DND-41 (cell line): Measurements from ENCODE around the gene NPR1.

ENCODE experiments used
- ATAC-seq: fragments of 200-7000 bp; cut with Tn5 transposase; 3 replicates; pipeline ENCODE4 v1.9.1; 2021; ENCODE audit warnings: low read depth; ENCODE audit not compliant: insufficient read depth
- DNase-seq: peaks from one replicate; pipeline ENCODE4 v3.0.0-alpha.2; 2020
- H2AFZ ChIP-seq: 2 replicates; pipeline ENCODE4 v1.6.0; 2012; ENCODE audit warnings: low read depth, low read length
- H3K27ac ChIP-seq: 2 replicates; pipeline ENCODE4 v1.5.1; 2012; ENCODE audit warnings: low read length, inconsistent platforms
- H3K27me3 ChIP-seq: fragments of 200-600 bp; sonication (generic); 2 replicates; pipeline ENCODE4 v1.6.0; 2012; ENCODE audit warnings: low read length, mild to moderate bottlenecking, inconsistent platforms; ENCODE audit not compliant: insufficient read depth, poor library complexity
- H3K36me3 ChIP-seq: 2 replicates; pipeline ENCODE4 v1.5.1; 2012; ENCODE audit warnings: low read length, inconsistent platforms; ENCODE audit not compliant: insufficient read depth
- H3K4me1 ChIP-seq: 2 replicates; pipeline ENCODE4 v1.5.1; 2012; ENCODE audit warnings: mild to moderate bottlenecking, low read length; ENCODE audit not compliant: insufficient read depth
- H3K4me2 ChIP-seq: 2 replicates; pipeline ENCODE4 v1.6.0; 2012; ENCODE audit warnings: mild to moderate bottlenecking, moderate library complexity, low read length, inconsistent platforms; ENCODE audit not compliant: insufficient read depth
- H3K4me3 ChIP-seq, 2 experiments: fragments of 200-600 bp in 1 of 2; shearing (Covaris generic) in 1 of 2; 2 replicates each; pipeline ENCODE4 v1.5.1; 2012 to 2016; ENCODE audit warnings: inconsistent platforms in 2 of 2, low read length in 2 of 2, mild to moderate bottlenecking in 2 of 2, low read depth in 1 of 2, moderate library complexity in 1 of 2
- H3K79me2 ChIP-seq: 2 replicates; pipeline ENCODE4 v1.6.0; 2012; ENCODE audit warnings: low read length, inconsistent platforms; ENCODE audit not compliant: insufficient read depth
- H3K9ac ChIP-seq: 2 replicates; pipeline ENCODE4 v1.6.0; 2012; ENCODE audit warnings: low read depth, mild to moderate bottlenecking, inconsistent platforms, low read length, moderate library complexity
- H3K9me3 ChIP-seq: 2 replicates; pipeline ENCODE4 v1.5.1; 2012; ENCODE audit warnings: low read length, moderate library complexity, mild to moderate bottlenecking, inconsistent platforms; ENCODE audit not compliant: insufficient read depth, severe bottlenecking
- H4K20me1 ChIP-seq: 2 replicates; pipeline ENCODE4 v1.6.0; 2012; ENCODE audit warnings: low read length; ENCODE audit not compliant: insufficient read depth
- EZH2 ChIP-seq: IDR thresholded peaks from 3 replicates; pipeline ENCODE4 v1.6.1; 2012; ENCODE audit warnings: borderline replicate concordance, low read depth, mild to moderate bottlenecking, moderate library complexity, low read length, inconsistent platforms; ENCODE audit not compliant: severe bottlenecking
- TF ChIP-seq, protein P1 (sequence below): IDR thresholded peaks from 2 replicates; pipeline ENCODE4 v1.5.1; 2012; ENCODE audit warnings: borderline replicate concordance, low read length, moderate library complexity, mild to moderate bottlenecking; ENCODE audit not compliant: poor library complexity, severe bottlenecking; ENCODE audit errors: extremely low read depth

NPR1 gene

DNA sequence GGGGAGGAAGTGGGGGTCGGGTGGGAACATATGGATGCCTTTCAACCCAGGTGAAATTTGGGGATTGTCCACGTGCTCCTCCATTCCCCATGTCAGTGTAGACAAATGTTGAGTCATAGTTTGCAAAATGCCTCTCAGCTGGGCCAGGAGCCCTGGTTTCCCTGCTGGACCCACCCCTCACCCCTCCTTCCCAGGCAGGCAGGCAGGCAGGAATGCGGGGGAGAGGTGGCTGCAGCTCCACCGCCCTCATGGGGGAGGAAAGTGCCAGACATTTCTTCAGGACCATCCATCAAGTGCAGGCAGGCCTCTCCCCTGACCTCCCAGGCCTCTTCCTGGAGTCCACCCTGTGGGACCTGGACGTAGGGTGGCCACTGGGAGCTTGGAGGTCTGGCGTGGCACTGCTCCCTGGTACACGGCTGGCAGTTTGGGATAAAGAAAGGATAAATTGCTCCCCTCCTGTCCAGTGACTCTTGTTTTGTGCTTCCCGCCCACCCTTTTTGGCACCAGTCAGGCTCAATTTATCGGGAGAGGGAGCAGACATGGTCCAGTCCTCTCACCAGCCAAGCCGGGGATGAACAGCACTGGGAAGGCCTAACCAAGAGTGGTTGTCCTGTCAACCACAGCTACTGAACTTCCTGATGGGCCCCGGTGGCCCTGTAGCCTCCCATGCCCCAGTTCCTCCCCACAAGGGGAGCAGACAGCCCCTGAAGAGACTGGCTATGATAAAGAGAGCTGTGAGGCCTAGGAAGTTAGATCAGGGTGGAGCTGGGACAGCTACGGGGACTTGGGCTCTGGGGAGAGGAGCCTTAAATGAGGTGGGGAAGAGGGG is 18.9 kb downstream of the NPR1 start:
- DNase-seq (no peak), ATAC-seq (no peak)
- Histone ChIP-seq H2AFZ (no peak overlapping the region), H3K4me2 (no peak overlapping the region), H4K20me1 (no peaks in the 10 kb centered on the region), H3K4me3 (no peak overlapping the region), H3K4me1 (no peaks in the 10 kb centered on the region), H3K27ac (no peak overlapping the region), H3K27me3 (no peaks in the 10 kb centered on the region), H3K36me3 (no peaks in the 10 kb centered on the region), H3K9me3 (no peaks in the 10 kb centered on the region), H3K9ac (no peak overlapping the region), H3K79me2 (no peaks in the 10 kb centered on the region)
- TF ChIP-seq, protein P1, sequence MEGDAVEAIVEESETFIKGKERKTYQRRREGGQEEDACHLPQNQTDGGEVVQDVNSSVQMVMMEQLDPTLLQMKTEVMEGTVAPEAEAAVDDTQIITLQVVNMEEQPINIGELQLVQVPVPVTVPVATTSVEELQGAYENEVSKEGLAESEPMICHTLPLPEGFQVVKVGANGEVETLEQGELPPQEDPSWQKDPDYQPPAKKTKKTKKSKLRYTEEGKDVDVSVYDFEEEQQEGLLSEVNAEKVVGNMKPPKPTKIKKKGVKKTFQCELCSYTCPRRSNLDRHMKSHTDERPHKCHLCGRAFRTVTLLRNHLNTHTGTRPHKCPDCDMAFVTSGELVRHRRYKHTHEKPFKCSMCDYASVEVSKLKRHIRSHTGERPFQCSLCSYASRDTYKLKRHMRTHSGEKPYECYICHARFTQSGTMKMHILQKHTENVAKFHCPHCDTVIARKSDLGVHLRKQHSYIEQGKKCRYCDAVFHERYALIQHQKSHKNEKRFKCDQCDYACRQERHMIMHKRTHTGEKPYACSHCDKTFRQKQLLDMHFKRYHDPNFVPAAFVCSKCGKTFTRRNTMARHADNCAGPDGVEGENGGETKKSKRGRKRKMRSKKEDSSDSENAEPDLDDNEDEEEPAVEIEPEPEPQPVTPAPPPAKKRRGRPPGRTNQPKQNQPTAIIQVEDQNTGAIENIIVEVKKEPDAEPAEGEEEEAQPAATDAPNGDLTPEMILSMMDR, result no peak
- TF ChIP-seq EZH2, result no peak

DNA sequence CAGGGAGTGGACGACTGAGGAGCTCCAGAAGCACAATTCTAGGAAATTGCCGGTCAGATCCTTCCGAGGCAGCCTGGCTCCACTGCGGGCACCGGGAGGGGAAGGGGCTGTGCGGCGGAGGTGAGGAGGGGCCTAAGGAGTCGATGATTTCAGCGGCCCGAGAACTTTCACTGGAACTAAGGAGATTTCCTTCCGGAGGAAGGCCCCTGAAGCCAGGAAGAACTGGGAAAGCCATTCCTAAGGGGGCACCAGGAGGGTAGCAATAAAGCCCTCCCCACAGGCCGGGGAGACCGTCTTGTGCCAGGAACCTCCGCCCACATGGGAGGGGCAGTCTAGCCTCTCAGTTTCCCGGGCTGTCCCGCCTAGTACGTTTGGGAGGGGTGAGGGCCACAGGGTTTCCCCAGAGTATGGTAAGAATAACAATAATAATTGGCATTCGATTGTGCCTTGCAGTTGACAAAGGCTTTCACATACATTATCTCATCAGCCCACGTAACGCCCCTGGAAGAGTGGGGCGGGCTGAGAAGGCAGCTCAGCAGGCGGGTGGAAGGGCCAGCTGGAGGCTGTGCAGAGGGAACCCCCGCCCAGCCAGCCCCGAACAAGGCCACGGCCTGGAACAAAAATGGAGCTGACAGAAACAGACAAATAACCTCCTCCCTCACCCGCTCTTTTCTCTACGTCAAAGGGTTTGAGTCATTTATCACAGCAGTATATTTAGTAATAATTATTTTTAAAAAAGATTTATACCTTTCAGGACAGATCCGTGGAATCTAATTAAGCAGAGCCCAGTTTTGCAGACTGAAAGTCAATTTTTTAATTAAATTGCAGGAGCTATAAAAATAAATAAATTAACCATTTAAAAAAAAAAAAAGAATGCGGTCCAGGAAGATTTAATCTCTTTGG is 19.8 kb downstream of the NPR1 start:
- Histone ChIP-seq H3K9ac (no peak overlapping the region), H3K4me3 (no peak overlapping the region), H3K79me2 (no peaks in the 10 kb centered on the region), H3K4me2 (no peak overlapping the region), H3K27ac (no peak overlapping the region), H3K9me3 (no peaks in the 10 kb centered on the region), H3K4me1 (no peaks in the 10 kb centered on the region), H4K20me1 (no peaks in the 10 kb centered on the region), H2AFZ (no peak overlapping the region), H3K27me3 (no peaks in the 10 kb centered on the region), H3K36me3 (no peaks in the 10 kb centered on the region)
- no peak for TF ChIP-seq EZH2
- TF ChIP-seq, protein P1, result no peak
- ATAC-seq (no peak), DNase-seq (no peak)

DNA sequence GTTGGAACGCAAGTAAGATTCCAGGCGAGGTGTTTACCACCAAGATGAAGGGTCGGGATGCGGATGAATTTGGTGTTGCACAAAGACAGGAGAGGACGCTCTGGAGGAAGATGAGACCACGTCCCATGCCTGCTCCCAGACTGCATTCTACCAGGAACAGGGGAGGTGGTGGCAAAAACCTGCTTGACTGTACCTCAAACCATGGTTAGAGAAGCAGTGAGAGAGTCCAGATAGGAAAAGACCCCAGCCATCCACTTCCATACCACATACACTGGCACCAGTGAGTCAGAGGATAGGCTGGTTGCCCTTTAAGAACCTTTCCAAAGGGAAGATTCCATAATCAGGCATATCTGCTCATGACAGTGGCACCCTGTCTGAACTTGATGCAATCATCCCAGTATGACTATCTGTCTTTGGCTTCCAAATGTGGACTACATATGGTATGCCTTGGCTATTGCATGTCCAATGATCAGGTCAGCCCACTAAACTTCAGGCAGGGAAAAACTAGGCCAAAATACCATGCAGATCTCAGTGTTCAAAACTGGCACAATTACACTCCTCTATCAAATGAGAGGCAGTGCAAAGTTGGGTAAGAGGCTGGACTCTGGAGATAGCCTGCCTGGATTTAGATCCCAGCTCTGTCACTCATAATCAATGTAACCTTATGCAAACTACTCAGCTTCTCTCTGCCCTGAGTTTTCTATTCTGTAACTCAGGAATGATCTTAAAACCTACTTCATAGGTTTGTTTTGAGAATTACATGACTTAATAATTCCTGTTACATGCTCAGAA is 20.6 kb downstream of the NPR1 start:
- H3K9ac ChIP-seq, result no peak overlapping the region
- TF ChIP-seq, protein P1, result no peak
- no peak for TF ChIP-seq EZH2

More for the DNA sequence above, 20.6 kb downstream of the NPR1 start:
- H3K27me3 ChIP-seq, result no peaks in the 10 kb centered on the region
- no peaks in the 10 kb centered on the region for H4K20me1 ChIP-seq
- no peak overlapping the region for H3K4me3 ChIP-seq
- H3K9me3 ChIP-seq, result no peaks in the 10 kb centered on the region
- no peaks in the 10 kb centered on the region for H3K36me3 ChIP-seq
- DNase-seq, result no peak
- ATAC-seq, result no peak
- peak overlapping the region; percentile 10; the same call in 1 of the 2 replicates for H2AFZ ChIP-seq
- H3K27ac ChIP-seq, result no peak overlapping the region
- H3K79me2 ChIP-seq, result no peaks in the 10 kb centered on the region
- no peak overlapping the region for H3K4me2 ChIP-seq
- no peaks in the 10 kb centered on the region for H3K4me1 ChIP-seq
